Gastrocnemius medialis (tissue), 4 donors: Measurements from ENCODE around the gene WAPL. TPM values are rescaled to one million over a fixed set of nuclear protein-coding genes. Genes with fewer than 3 reads are reported as not detected.
"Not testable (repeated sequence)": the region's sequence is repeated elsewhere in the genome, so short reads cannot be mapped to it uniquely, and the experiment has no call there.

ENCODE experiments used
- ATAC-seq, 2 donors: fragments of 150-250 bp; one replicate each; pipeline ENCODE4 v1.9.1; 2016
- DNase-seq, 2 donors: peaks; one replicate each; pipeline ENCODE4 v3.0.0-alpha.2; 2019
- H3K27ac ChIP-seq, 4 donors: fragments of 200-600 bp; sonication (generic); 1 replicate in 1 of 4; 2 replicates in 3 of 4; pipeline ENCODE4 v1.5.1; 2016 to 2018; ENCODE audit warnings: mild to moderate bottlenecking in 2 of 4, moderate library complexity in 1 of 4
- H3K27me3 ChIP-seq, 3 donors: fragments of 200-600 bp; sonication (generic) in 2 of 3; 1 replicate in 1 of 3; 2 replicates in 2 of 3; pipeline versions ENCODE4 v1.5.1 to v1.6.0; 2016 to 2019; ENCODE audit warnings: mild to moderate bottlenecking in 1 of 3, moderate library complexity in 1 of 3
- H3K36me3 ChIP-seq, 2 donors: fragments of 200-600 bp; sonication (generic) in 1 of 2; one replicate each; pipeline ENCODE4 v1.5.1; 2017 to 2018
- H3K4me1 ChIP-seq, 2 donors: fragments of 200-600 bp; sonication (generic) in 1 of 2; one replicate each; pipeline ENCODE4 v1.5.1; 2016 to 2017; ENCODE audit warnings: mild to moderate bottlenecking in 2 of 2
- H3K4me3 ChIP-seq, 4 donors: fragments of 200-600 bp; sonication (generic) in 3 of 4; 1 replicate in 1 of 4; 2 replicates in 3 of 4; pipeline ENCODE4 v1.5.1; 2016 to 2019; ENCODE audit warnings: mild to moderate bottlenecking in 2 of 4
- H3K9me3 ChIP-seq, 3 donors: fragments of 200-600 bp; sonication (generic) in 2 of 3; 1 replicate in 1 of 3; 2 replicates in 2 of 3; pipeline ENCODE4 v1.5.1; 2016 to 2019
- POLR2A ChIP-seq, 2 donors: fragments of 450-650 bp; IDR thresholded peaks; one replicate each; pipeline ENCODE4 v1.6.1; 2017; ENCODE audit warnings: antibody characterized with exemption in 2 of 2, mild to moderate bottlenecking in 2 of 2, moderate library complexity in 2 of 2
- in situ Hi-C, 4 donors: fragments of 200-750 bp; cut with MboI; loops; one replicate each; pipeline versions ENCODE4 v1.15.0 to v1.8.0; 2017; ENCODE audit warnings: low sequenced_read_pairs in 4 of 4
- intact Hi-C: fragments of 100-400 bp; cut with DNase I; formaldehyde crosslinking; loops from one replicate; pipeline ENCODE4 v1.15.1; 2023; ENCODE audit warnings: low total_unique reads
- total RNA-seq, 4 donors: library from RNA; depleted of rRNA; stranded (reverse); fragments of >200 nt; gene quantifications; one replicate each; pipeline versions ENCODE4 v1.1.0 to v1.2.3, GENCODE V29; 2016
- TF ChIP-seq, protein P1 (sequence below), 5 experiments: fragments of 450-650 bp in 3 of 5; fragments of 200-600 bp in 2 of 5; sonication (generic) in 2 of 5; IDR thresholded peaks in 4 of 5; conservative IDR thresholded peaks in 1 of 5; 1 replicate in 4 of 5; 2 replicates in 1 of 5; pipeline ENCODE4 v1.5.1; 2016 to 2019; ENCODE audit warnings: antibody characterized with exemption in 5 of 5, mild to moderate bottlenecking in 3 of 5, moderate library complexity in 3 of 5

Gene WAPL
- total RNA-seq, 4 donors from 2014 or later = 36.9 to 43.4 (median 39.6) TPM

DNA sequence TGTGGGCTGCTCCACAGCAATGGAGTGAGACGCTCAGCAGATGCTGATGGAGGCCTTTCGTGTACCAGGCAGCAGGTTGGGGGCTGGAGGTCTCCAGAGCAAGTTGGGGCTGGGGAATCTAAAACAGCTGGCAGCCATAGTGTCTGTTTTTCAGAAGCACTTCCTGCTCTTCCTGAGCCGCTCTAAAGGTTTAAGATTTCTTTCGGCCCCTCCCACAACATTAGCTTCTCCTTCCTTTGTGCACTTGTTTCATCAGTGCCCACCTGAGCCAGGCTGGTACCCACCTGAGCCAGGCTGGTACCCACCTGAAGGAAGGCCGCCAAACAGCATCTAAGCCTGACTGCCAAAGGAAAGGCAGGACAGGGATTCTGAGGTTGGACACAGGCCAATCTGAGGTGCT lies 18.4 kb upstream of the WAPL start:
- in situ Hi-C loops (no loop called here), intact Hi-C loops (loop anchor here (5.0 kb wide), 1 partner anchor 523 kb away; no protein-coding TSS in a partner anchor)
- Histone ChIP-seq H3K9me3 (no peaks in the 10 kb centered on the region), H3K27ac (no peak overlapping the region), H3K4me1 (peaks cover 1 to 6% of the 10 kb centered on the region in 2 donors), H3K4me3 (no peak overlapping the region), H3K36me3 (no peaks in the 10 kb centered on the region), H3K27me3 (no peaks in the 10 kb centered on the region)
- DNase-seq = no peak
- TF ChIP-seq, protein P1, sequence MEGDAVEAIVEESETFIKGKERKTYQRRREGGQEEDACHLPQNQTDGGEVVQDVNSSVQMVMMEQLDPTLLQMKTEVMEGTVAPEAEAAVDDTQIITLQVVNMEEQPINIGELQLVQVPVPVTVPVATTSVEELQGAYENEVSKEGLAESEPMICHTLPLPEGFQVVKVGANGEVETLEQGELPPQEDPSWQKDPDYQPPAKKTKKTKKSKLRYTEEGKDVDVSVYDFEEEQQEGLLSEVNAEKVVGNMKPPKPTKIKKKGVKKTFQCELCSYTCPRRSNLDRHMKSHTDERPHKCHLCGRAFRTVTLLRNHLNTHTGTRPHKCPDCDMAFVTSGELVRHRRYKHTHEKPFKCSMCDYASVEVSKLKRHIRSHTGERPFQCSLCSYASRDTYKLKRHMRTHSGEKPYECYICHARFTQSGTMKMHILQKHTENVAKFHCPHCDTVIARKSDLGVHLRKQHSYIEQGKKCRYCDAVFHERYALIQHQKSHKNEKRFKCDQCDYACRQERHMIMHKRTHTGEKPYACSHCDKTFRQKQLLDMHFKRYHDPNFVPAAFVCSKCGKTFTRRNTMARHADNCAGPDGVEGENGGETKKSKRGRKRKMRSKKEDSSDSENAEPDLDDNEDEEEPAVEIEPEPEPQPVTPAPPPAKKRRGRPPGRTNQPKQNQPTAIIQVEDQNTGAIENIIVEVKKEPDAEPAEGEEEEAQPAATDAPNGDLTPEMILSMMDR (IDR thresholded peaks at IDR 0.05 in 4 of 5, conservative IDR thresholded peaks at IDR 0.05 in 1 of 5) = no peak
- TF ChIP-seq POLR2A (IDR thresholded peaks at IDR 0.05) = no peak
- ATAC-seq = no peak

- H3K4me1 ChIP-seq = peaks cover 14 to 21% of the 10 kb centered on the region in 2 donors
- H3K27me3 ChIP-seq = no peaks in the 10 kb centered on the region
- intact Hi-C loops (loop anchor here (5.0 to 10.0 kb wide), 2 partner anchors 219 to 556 kb away; partner anchors contain the start of genes BMPR1A, GLUD1 and SHLD2), in situ Hi-C loops (no loop called here)
- H3K9me3 ChIP-seq = no peaks in the 10 kb centered on the region
- DNase-seq (no peak), ATAC-seq (no peak)
- H3K4me3 ChIP-seq = no peak overlapping the region
- no peaks in the 10 kb centered on the region for H3K36me3 ChIP-seq
- TF ChIP-seq, protein P1 (IDR thresholded peaks at IDR 0.05 in 4 of 5, conservative IDR thresholded peaks at IDR 0.05 in 1 of 5) = no peak
- no peak for TF ChIP-seq POLR2A (IDR thresholded peaks at IDR 0.05)
- H3K27ac ChIP-seq = no peak overlapping the region
Measured at GRCh38 chr10:86538547-86538946, 17.0 kb upstream of the WAPL start.

DNA sequence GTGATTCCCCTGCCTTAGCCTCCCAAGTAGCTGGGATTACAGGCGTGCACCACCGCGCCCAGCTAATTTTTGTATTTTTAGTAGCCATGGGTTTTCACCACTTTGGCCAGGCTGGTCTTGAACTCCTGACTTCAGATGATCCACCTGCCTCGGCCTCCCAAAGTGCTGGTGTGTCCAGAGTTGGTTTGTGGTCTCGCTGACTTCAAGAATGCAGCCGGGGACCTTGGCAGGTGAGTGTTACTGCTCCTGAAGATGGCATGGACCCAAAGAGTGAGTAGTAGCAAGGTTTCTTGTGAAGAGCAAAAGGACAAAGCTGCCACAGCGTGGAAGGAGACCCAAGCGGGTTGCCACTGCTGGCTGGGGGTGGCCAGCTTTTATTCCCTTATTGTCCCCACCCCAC lies 16.4 kb upstream of the WAPL start:
- H3K9me3 ChIP-seq, in situ Hi-C loops, DNase-seq, H3K4me3 ChIP-seq, H3K27ac ChIP-seq, ATAC-seq, H3K27me3 ChIP-seq, H3K36me3 ChIP-seq: not testable (repeated sequence)
- H3K4me1 ChIP-seq = peaks cover 20 to 21% of the 10 kb centered on the region in 2 donors
- intact Hi-C loops = loop anchor here (5.0 to 10.0 kb wide), 2 partner anchors 219 to 557 kb away; partner anchors contain the start of genes BMPR1A, GLUD1 and SHLD2

- peak overlapping the region; percentile 91 to 93 (median 92) for H3K27ac ChIP-seq
- TF ChIP-seq, protein P1 (IDR thresholded peaks at IDR 0.05 in 4 of 5, conservative IDR thresholded peaks at IDR 0.05 in 1 of 5) = no peak
- TF ChIP-seq POLR2A (IDR thresholded peaks at IDR 0.05) = no peak
- H3K9me3 ChIP-seq = no peaks in the 10 kb centered on the region
- in situ Hi-C loops (no loop called here), intact Hi-C loops (loop anchor here (5.0 to 10.0 kb wide), 2 partner anchors 221 to 558 kb away; partner anchors contain the start of genes BMPR1A, GLUD1 and SHLD2)
- no peaks in the 10 kb centered on the region for H3K27me3 ChIP-seq
- DNase-seq (peak in 1 of 2 donors; percentile 24), ATAC-seq (no peak)
- no peaks in the 10 kb centered on the region for H3K36me3 ChIP-seq
- peak overlapping the region; percentile 53 to 66 (median 58) for H3K4me3 ChIP-seq
- H3K4me1 ChIP-seq = peaks cover 21% of the 10 kb centered on the region in 2 donors
Measured at GRCh38 chr10:86536294-86536861, 14.8 kb upstream of the WAPL start.

GRCh38 chr10:86535132-86535882 lies 13.7 kb upstream of the WAPL start:
- ATAC-seq (peak; percentile 72 to 73), DNase-seq (peak; percentile 83 to 96)
- in situ Hi-C loops (no loop called here), intact Hi-C loops (loop anchor here (2.0 to 10.0 kb wide), 3 partner anchors 97 to 559 kb away; partner anchors contain the start of genes BMPR1A, GLUD1 and SHLD2)
- Histone ChIP-seq H3K36me3 (no peaks in the 10 kb centered on the region), H3K27me3 (no peaks in the 10 kb centered on the region), H3K27ac (peak overlapping the region; percentile 91 to 93 (median 92)), H3K4me1 (peaks cover 21% of the 10 kb centered on the region in 2 donors), H3K9me3 (no peaks in the 10 kb centered on the region), H3K4me3 (peak overlapping the region; percentile 53 to 66 (median 58))
- TF ChIP-seq, protein P1 (IDR thresholded peaks at IDR 0.05 in 4 of 5, conservative IDR thresholded peaks at IDR 0.05 in 1 of 5) = no peak
- TF ChIP-seq POLR2A (IDR thresholded peaks at IDR 0.05) = peak; percentile 33 to 38
